GM19099 (cell line): ENCODE results near the gene GMIP.

ENCODE experiments used
- POLR2A ChIP-seq: IDR thresholded peaks from 3 replicates; pipeline ENCODE4 v1.6.1; 2011; ENCODE audit warnings: low read depth; ENCODE audit not compliant: insufficient read length; ENCODE audit errors: extremely low read depth

The GMIP gene

GRCh38 chr19:19627621-19628500, 15.6 kb downstream of the GMIP start, which contains the start of gene LPAR2:
Gene LPAR2, minus strand, starts transcription at chr19:19628220. Its CDS starts 945 bp downstream, at chr19:19627275.
- TF ChIP-seq POLR2A, result peak; percentile 42

- no peak for TF ChIP-seq POLR2A
Measured at GRCh38 chr19:19626516-19627472, 16.7 kb downstream of the GMIP start.

DNA sequence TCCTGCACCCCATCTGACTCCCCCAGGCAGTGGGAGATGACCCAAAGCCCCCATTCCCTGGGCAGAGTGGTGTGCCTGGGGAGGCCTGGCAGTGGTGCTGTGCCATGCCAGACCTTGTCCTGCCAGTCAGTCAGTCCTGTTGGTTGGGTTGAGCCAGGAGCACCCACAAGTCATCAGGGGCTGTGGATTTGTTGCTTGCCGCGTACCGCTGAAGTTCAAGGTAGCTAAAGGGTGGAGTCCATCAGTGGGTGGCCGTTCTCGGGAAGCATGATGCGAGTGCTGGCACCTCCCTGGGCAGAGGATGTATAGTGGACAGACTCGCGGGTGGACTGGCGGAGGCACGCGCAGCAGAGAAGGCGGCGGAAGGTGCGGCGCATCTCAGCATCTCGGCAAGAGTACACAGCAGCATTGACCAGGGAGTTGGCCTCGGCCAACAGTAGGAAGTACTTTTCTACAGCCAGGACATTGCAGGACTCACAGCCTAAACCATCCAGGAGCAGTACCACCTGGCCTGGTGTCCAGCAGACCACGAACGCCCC, 19.4 kb downstream of the GMIP start:
- TF ChIP-seq POLR2A, result no peak

DNA sequence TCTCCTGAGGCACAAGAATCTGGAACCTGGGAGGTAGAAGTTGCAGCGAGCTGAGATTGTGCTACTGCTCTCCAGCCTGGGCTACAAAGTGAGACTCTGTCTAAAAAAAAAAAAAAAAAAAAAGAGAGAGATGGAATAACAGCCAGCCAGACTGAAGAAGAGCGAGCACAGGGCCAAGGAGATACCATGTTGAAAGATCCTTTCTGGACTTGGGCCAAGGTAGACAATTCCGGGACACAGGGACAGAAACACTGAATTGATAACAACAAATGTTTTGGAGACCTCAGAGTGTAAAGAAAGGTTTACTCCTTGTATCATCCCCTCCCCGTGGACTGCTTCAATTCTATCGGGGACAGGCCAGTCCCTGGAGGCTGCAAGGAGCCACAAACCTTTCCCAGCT, 20.1 kb downstream of the GMIP start:
- no peak for TF ChIP-seq POLR2A

- TF ChIP-seq POLR2A, result no peak
Measured at GRCh38 chr19:19619849-19620210, 23.6 kb downstream of the GMIP start.

DNA sequence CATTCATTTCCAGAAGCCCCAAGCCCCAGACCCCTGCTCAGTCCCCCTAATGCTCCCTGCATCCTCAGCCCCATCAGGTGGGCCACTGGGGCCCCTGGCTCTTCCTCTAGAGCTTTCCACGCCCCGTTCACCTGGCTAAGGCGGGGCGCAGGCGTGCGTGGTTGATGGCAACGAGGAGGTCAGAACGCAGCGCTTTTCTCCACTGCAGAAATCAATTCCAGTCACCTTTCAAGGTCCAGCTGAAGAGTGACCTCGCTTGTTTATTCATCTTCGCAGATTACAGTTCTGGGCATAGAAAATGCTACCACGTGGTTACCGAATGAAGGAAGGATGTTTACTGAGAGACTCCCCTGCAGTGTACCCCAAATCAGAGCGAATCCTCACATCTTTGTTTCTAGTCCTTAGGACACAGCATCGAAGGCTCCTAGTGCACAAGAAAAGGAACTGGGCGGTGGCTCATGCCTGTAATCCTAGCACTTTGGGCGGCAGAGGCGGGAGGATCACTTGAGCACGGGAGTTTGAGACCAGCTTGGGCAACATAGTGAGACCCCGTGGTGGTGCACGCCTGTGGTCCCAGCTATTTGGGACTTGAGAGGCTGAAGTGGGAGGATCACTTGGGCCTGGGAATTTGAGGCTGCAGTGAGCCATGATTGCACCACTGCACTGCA, 24.1 kb downstream of the GMIP start:
- no peak for TF ChIP-seq POLR2A

DNA sequence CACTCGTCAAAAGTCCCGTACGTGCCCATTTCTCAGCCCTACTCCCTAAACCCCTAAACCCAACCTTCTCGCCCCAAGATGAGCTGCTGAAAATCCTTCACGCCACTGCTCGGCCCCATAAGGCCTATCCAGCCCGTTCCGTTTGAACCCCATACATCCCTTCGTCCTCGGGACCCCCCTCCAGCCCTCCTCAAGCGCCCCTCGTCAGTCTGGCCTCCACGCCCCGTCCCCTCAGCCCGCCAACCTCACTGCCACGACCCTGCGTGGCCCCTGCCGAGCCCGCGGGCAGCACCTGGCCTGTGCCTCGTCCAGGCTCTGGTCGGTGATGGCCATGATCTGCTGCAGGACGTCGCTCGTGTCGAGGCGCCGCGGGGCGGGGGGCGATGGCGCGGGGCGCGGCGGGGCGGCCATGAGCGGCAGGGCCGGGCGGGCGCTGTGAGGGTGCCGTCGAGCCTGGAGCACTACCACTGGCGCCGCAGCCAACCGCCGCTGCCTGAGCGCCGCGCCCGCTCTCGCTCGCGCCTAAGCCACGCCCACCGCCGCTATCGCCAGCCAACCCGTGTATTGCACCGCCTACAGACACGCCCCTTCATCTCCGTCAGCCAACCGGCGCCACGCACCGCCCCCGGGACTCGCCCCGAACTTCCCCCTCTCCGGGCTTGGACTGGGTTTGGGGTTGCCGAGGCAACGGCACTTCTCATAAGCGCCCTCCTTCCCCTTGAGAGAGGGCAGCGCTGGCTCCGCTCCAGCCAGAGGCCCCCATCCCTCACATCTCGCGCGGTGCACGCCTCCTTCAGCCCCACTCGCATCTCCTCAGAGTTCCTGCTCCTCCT, 25.0 kb downstream of the GMIP start, which contains the start of gene PBX4:
TSS of gene PBX4 (minus strand) at position 469 of the 833 bp plus-strand sequence. CDS start at position 411, 58 bp downstream.
- peak; percentile 73 for TF ChIP-seq POLR2A

DNA sequence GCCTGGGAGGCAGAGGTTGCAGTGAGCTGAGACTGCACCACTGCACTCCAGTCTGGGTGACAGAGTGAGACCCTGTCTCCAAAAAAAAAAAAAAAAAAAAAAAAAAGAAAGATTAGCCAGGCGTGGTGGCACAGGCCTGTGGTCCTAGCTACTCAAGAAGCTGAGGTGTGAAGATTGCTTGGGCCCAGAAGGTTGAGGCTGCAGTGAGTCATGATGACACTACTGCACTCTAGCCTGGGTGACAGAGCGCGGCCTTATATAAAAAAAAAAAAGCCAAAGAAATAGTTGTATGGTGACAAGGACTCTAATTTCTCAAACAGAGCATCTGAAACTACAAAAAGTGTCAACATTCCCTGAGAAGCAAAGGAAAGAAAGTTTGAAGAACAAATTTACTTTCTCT, 28.4 kb downstream of the GMIP start:
- TF ChIP-seq POLR2A, result no peak

GRCh38 chr19:19613506-19613905, 30.0 kb downstream of the GMIP start:
- no peak for TF ChIP-seq POLR2A

- TF ChIP-seq POLR2A, result no peak
Measured at GRCh38 chr19:19610376-19611202, 32.9 kb downstream of the GMIP start.

DNA sequence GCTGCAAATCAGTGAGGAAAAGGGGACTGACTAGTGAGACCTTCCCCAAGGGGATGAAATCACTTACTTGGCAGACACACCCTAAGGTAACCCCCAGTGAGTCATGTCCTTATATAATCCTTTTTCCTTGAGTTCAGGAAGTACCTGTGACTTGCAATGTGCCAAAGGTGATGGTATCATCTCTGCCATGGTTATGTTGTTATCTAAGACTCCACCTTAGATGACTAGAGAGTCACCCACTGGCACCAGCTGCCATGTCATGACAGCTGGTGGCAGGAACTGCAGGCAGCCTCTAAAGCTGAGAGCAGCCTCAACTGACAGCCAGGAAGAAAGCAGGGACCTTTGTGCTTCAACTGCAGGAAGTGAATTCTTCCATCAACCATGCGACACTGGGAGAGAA, 37.4 kb downstream of the GMIP start:
- TF ChIP-seq POLR2A, result no peak

DNA sequence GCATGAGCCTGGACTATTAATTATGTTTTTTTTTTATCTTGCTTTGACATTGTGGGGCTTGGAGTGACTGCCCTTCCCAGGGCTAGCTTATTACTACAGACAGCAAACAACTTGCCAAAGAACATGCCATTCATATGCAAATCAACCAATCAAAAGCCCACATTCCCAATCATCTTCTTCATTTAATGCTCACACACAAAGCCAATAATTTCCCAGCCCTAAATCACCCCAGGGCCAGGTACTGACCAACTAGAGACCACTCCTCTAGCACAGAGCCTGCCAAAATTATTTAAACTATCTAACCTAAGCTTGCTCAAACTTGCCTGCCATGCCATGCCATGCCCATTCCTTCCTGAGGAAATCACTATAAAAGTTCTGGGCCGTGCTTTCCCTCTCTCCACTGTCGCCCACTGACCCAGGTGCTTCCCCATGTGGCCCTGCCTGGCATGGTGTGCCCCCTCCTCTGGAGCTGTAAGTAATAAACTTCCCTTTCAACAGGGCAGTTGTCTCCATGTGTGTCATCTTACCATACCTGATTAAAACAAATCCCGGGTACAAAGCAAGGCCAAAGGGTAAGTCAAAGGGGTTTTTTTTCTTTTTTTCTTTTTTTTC, 40.6 kb downstream of the GMIP start:
- no peak for TF ChIP-seq POLR2A
